Measurements from ENCODE around the gene PRTFDC1. TPM values are rescaled to one million over a fixed set of nuclear protein-coding genes. Genes with fewer than 3 reads are reported as not detected.

PRTFDC1 gene
- total RNA-seq, 1 donor, result 13.4 TPM

DNA sequence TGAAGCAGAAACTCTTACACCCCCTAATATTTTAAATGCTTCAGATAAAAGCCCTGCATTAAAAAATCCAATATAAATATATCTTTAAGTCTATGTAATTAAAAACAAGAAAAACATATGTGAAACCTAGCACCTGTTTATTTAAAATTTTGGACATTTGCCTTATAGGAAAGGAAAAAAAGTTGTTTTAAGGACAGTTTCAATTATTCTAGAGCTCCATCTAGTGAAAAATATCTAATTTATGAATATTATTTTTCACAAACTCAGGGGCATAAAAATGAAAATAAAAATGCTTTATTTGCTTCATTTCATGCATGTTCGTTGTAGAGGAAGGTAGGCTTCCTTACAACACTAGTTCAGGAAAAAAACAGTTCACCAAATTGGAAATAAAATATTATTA is 37.5 kb upstream of the PRTFDC1 start:
- no peak for DNase-seq (ENCODE audit: low read depth)
- TF ChIP-seq CTCF (IDR thresholded peaks at IDR 0.05; ENCODE audit: insufficient read depth, low read depth, low read length), result no peak
- no peak overlapping the region for H3K4me3 ChIP-seq (ENCODE audit: low read depth, low read length)

GRCh38 chr10:24988831-24989640 is 36.6 kb upstream of the PRTFDC1 start:
- DNase-seq (ENCODE audit: low read depth), result no peak
- no peak for TF ChIP-seq CTCF (IDR thresholded peaks at IDR 0.05; ENCODE audit: insufficient read depth, low read depth, low read length)

GRCh38 chr10:24984906-24985305 is 32.5 kb upstream of the PRTFDC1 start:
- no peak for DNase-seq (ENCODE audit: low read depth)
- no peak overlapping the region for H3K4me3 ChIP-seq (ENCODE audit: low read depth, low read length)
- no peak for TF ChIP-seq CTCF (IDR thresholded peaks at IDR 0.05; ENCODE audit: insufficient read depth, low read depth, low read length)

More at GRCh38 chr10:24988831-24989640, 36.6 kb upstream of the PRTFDC1 start:
- H3K4me3 ChIP-seq (ENCODE audit: low read depth, low read length), result no peak overlapping the region

DNA sequence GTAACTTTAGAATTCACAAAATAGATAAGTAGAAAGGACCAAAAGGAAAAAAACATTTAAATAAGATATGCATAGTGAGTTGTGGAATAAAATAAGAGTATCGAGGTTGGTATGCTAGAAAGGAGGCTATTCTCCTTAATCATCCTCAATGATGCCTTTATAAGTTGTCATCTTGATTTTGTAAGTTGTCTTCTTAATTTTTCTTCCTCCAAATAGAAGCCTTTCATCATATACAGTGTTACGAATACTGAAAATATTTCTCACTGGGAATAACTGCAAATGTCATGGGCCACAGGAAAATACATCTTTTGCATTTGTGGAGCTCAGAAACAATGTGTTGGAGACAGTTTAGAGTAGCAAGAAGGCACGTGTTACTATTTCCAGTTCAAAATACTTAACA is 31.5 kb upstream of the PRTFDC1 start:
- no peak overlapping the region for H3K4me3 ChIP-seq (ENCODE audit: low read depth, low read length)
- TF ChIP-seq CTCF (IDR thresholded peaks at IDR 0.05; ENCODE audit: insufficient read depth, low read depth, low read length), result no peak
- DNase-seq (ENCODE audit: low read depth), result no peak

DNA sequence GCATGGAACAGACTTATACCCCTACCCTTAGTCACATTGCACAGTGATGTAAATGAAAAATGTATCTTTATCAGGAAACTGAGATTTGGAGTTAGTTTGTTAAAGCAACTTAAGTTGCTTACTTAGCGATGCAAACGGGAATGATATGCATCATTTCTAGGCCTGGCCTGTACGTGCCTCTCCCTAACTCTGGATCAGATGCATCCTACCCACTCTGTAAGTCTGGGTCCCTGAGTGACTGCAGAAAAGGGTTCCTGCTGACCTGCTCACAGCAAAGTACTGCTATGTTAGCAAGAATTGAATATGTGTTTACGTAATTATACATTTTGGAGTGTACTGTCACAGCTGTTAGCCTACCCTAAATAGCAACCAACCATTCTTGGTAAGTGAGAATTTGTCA is 30.7 kb upstream of the PRTFDC1 start:
- no peak for TF ChIP-seq CTCF (IDR thresholded peaks at IDR 0.05; ENCODE audit: insufficient read depth, low read depth, low read length)
- H3K4me3 ChIP-seq (ENCODE audit: low read depth, low read length), result no peak overlapping the region
- no peak for DNase-seq (ENCODE audit: low read depth)

GRCh38 chr10:24982319-24983112 is 30.1 kb upstream of the PRTFDC1 start:
- no peak for DNase-seq (ENCODE audit: low read depth)
- H3K4me3 ChIP-seq (ENCODE audit: low read depth, low read length), result no peak overlapping the region
- no peak for TF ChIP-seq CTCF (IDR thresholded peaks at IDR 0.05; ENCODE audit: insufficient read depth, low read depth, low read length)
